Thymus (tissue), 11 donors: ENCODE results near the gene CLSTN1. TPM values are rescaled to one million over a fixed set of nuclear protein-coding genes. Genes with fewer than 3 reads are reported as not detected.

Source experiments
- DNase-seq, 9 donors: peaks; one replicate each; pipeline ENCODE4 v3.0.0-alpha.2; 2013; ENCODE audit warnings: low spot score in 9 of 9, low read depth in 6 of 9, missing footprints in 1 of 9
- H3K27ac ChIP-seq, 2 donors: one replicate each; pipeline ENCODE4 v1.5.1; 2013; ENCODE audit warnings: control low read depth in 1 of 2, low read depth in 1 of 2, low read length in 1 of 2, mild to moderate bottlenecking in 1 of 2, moderate library complexity in 1 of 2
- H3K27me3 ChIP-seq, 2 donors: one replicate each; pipeline ENCODE4 v1.5.1; 2013; ENCODE audit warnings: low read length in 1 of 2; ENCODE audit not compliant: control insufficient read depth in 2 of 2, insufficient read depth in 1 of 2
- H3K36me3 ChIP-seq, 2 donors: one replicate each; pipeline ENCODE4 v1.5.1; 2013; ENCODE audit warnings: low read length in 1 of 2, mild to moderate bottlenecking in 1 of 2, moderate library complexity in 1 of 2; ENCODE audit not compliant: control insufficient read depth in 2 of 2, insufficient read depth in 2 of 2
- H3K4me1 ChIP-seq, 2 donors: one replicate each; pipeline ENCODE4 v1.5.1; 2013; ENCODE audit warnings: low read length in 2 of 2; ENCODE audit not compliant: control insufficient read depth in 2 of 2, insufficient read depth in 2 of 2
- H3K4me3 ChIP-seq, 2 donors: one replicate each; pipeline ENCODE4 v1.5.1; 2013; ENCODE audit warnings: low read length in 2 of 2, control low read depth in 1 of 2, mild to moderate bottlenecking in 1 of 2
- H3K9me3 ChIP-seq, 2 donors: one replicate each; pipeline ENCODE4 v1.5.1; 2013; ENCODE audit warnings: low read length in 1 of 2, mild to moderate bottlenecking in 1 of 2; ENCODE audit not compliant: control insufficient read depth in 2 of 2, insufficient read depth in 1 of 2
- WGBS: extraction: QIAGEN DNeasy Blood & Tissue Kit; methylation state at CpG from one replicate; pipeline ENCODE4 v1.1.7; 2013; 5-methylcytosine and 5-hydroxymethylcytosine counted together
- polyA plus RNA-seq: library from polyadenylated mRNA; stranded (reverse); fragments of 200-250 nt; gene quantifications from one replicate; pipeline ENCODE4 v1.2.3, GENCODE V29; 2013
- total RNA-seq: library from RNA; stranded (reverse); fragments of 120-200 nt; gene quantifications from one replicate; pipeline ENCODE4 v1.2.4, GENCODE V29; 2013
- donor health status: healthy.

The CLSTN1 gene
- total and polyA plus RNA-seq, 2 donors, result 27.0 to 63.1 TPM

DNA sequence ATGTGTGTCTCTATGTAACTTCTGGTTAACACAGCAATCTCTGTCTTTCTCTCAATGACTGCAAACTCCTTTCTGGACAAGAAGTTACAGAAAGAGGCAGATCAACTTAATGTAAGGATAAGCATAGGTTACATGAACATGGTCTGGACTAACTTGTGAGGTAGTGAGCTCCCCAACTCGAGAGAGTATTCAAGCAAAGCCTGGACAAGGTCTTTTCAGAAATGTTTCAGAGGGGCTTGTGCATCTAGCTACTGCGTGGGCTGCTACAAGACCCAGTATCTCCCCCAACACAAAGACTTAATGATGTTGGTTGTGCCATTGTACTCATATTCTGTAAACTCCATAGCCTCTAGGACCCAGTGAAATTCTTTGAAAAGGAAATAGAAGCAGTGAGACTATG lies 23.5 kb upstream of the CLSTN1 start:
- no peak overlapping the region for H3K27ac ChIP-seq
- peaks cover 32 to 95% of the 10 kb centered on the region in 2 donors for H3K4me1 ChIP-seq
- DNase-seq, result no peak
- no peaks in the 10 kb centered on the region for H3K27me3 ChIP-seq
- H3K4me3 ChIP-seq, result no peak overlapping the region
- peaks cover 0 to 2% of the 10 kb centered on the region in 2 donors for H3K36me3 ChIP-seq
- H3K9me3 ChIP-seq, result no peaks in the 10 kb centered on the region
- 97% methylated on average over 2 of the region's 2 CpGs for WGBS

DNA sequence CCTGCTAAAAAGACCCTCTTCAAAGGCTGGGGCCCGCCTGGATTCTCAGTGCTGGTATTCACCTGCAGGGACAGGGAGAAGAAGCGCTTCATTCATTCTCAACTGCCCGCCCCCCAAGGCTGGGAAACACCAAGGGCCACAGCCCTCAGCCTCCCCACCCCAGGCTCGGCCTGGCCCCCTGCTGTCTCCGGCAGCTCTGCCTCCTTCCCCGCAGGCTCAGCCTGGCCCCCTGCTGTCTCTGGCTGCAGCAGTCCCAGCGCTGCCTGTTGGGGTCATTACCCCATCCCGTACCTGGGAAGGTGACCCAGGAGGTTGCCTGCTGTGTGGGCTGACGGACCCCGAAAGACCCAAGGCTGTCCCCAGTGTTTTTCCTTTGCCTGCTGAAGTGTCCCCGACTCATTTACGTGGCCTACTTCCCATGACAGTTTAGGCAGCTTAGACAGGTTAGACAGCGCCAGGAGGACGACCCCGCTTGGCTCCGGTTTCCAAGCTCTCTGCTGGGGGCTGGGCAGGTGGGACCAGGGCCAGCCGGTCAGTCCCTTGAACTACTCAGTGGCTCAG lies 22.9 kb upstream of the CLSTN1 start:
- Histone ChIP-seq H3K9me3 (peaks cover 0 to under 1% of the 10 kb centered on the region in 2 donors), H3K4me3 (no peak overlapping the region), H3K27me3 (no peaks in the 10 kb centered on the region), H3K36me3 (no peaks in the 10 kb centered on the region), H3K27ac (no peak overlapping the region), H3K4me1 (peaks cover 31 to 92% of the 10 kb centered on the region in 2 donors)
- no peak for DNase-seq
- 96% methylated on average over 17 of the region's 17 CpGs for WGBS

DNA sequence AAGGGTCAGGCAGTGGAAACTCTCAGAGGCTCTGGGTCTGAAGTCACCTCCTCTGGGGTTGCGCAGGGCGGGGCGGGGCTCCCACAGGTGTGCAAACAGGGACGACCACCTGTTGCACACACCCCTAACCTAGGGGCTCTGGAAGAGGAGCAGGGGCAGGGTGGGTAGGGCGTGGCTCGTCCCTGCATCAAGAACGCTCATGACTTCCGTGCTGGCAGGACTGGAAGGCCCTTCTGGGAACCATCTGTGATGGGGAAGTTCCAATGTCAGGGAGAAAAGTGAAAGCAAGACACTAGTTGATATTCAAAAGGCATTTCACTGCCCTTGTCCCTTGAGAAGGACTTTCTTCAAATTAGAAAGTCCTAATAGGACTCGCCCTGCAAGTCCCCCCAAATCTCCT lies 22.1 kb upstream of the CLSTN1 start:
- Histone ChIP-seq H3K4me1 (peaks cover 24 to 85% of the 10 kb centered on the region in 2 donors), H3K9me3 (peaks cover 0 to 7% of the 10 kb centered on the region in 2 donors), H3K27me3 (no peaks in the 10 kb centered on the region), H3K4me3 (no peak overlapping the region), H3K36me3 (no peaks in the 10 kb centered on the region), H3K27ac (no peak overlapping the region)
- no peak for DNase-seq
- WGBS, result 90% methylated on average over 9 of the region's 9 CpGs

DNA sequence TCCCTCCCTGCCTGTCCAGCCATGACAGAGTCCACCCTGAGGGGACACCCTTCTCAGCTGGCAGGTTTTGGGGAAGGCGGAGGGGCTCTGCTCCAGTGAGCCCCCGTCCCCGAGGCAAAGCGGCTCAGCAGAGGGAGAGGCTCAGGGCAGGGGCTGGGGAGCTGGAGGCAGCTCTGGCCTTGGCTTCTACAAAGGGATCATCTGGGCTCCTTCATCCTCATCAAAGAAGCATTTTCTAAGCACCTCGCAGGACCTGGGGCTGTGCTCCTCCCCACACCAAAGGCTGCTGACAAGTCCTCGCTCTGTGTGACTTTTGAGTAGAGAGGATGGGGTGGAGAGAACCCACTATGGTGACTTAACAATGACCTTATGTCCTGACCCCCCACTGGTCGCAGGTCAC lies 21.0 kb upstream of the CLSTN1 start:
- DNase-seq, result no peak
- peaks cover 19 to 76% of the 10 kb centered on the region in 2 donors for H3K4me1 ChIP-seq
- no peak overlapping the region for H3K27ac ChIP-seq
- H3K4me3 ChIP-seq, result no peak overlapping the region
- peaks cover 0 to 7% of the 10 kb centered on the region in 2 donors for H3K9me3 ChIP-seq
- no peaks in the 10 kb centered on the region for H3K27me3 ChIP-seq
- 91% methylated on average over 7 of the region's 7 CpGs for WGBS
- H3K36me3 ChIP-seq, result no peaks in the 10 kb centered on the region

DNA sequence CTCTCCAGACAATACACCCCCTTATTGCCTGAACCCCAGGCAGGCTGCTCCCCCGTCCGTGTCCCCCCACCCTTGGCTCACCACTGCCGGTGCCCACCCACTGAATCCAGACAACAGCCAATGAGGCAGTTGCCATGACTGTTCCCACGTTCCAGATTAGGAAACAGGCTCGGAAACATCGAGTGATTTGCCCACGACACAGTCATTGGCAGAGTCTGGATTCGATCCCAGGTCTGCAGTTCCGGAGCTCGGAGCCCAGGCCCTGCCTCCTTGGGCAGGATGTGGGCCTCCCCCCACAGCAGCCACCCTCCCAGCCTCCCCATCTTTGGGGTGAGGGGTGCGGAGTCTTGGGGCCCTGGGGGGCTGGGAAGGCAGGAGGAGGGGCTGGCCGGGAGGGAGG lies 20.3 kb upstream of the CLSTN1 start:
- Histone ChIP-seq H3K4me3 (no peak overlapping the region), H3K36me3 (no peaks in the 10 kb centered on the region), H3K9me3 (peaks cover 0 to 7% of the 10 kb centered on the region in 2 donors), H3K27me3 (no peaks in the 10 kb centered on the region), H3K27ac (no peak overlapping the region), H3K4me1 (peaks cover 13 to 69% of the 10 kb centered on the region in 2 donors)
- no peak for DNase-seq
- WGBS, result 87% methylated on average over 12 of the region's 12 CpGs

DNA sequence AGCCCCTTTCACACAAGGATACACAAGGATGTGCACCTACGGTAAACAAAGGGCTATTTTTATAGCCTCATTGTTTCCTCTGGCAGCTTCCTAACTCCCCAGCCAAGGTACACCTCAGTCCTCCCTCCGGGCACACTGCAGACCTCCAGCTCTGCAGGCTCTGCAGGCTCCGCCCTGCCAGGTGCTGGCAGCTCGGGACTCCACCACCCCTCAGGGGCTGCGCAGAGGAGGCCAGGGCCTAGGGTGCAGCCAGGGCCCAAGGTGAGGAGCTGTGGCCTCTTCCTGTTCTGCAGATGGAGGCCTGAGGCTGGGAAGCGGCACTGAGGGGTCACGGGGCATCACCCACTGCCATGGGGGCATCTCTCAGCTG lies 19.8 kb upstream of the CLSTN1 start:
- H3K4me1 ChIP-seq, result peaks cover 9 to 64% of the 10 kb centered on the region in 2 donors
- DNase-seq, result peak in 1 of 9 donors; percentile 40
- 89% methylated on average over 7 of the region's 7 CpGs for WGBS

DNA sequence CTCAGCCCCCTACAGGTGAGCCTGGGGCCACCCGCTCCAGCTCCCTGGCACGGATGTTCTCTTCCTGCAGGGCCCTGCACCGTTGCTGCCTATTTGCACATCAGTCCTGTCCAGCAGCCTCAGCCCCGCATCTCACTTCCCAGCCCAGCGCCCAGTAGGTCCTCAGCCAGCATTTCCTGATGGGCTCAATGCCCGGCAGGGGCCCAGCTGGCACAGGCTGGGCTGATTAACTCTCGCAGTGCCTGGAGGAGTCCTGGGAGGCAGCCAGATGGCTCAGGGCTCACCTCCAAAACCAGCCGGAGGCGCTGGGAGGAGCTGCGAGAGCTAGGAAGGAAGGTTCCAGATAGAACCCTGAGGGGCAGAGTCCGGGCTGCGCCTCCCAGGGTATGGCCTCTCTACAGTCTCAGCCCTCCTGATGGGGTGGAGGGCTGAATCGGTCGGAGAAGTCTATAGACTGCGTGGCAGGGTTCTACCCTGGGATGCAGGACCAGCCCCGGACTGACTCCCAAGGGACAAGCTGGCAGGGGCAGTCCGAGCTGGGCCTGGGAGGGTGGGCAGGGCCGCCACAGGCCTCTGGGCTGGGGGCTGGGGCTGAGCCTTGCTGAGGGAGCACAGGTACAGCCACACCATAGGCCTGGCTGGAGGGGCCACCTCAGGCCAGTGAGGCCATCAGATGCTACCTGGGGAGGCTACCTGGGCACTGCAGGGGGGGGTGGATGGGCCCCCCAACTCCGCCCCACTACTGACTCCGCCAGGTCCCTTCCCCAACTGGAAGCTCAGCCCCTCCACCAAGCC lies 19.2 kb upstream of the CLSTN1 start:
- H3K4me1 ChIP-seq, result peaks cover 3 to 58% of the 10 kb centered on the region in 2 donors
- H3K27ac ChIP-seq, result no peak overlapping the region
- H3K36me3 ChIP-seq, result no peaks in the 10 kb centered on the region
- H3K4me3 ChIP-seq, result no peak overlapping the region
- DNase-seq, result no peak
- no peaks in the 10 kb centered on the region for H3K27me3 ChIP-seq
- peaks cover 1 to 7% of the 10 kb centered on the region in 2 donors for H3K9me3 ChIP-seq
- 93% methylated on average over 20 of the region's 20 CpGs for WGBS

More for the DNA sequence above, 19.8 kb upstream of the CLSTN1 start:
- Histone ChIP-seq H3K4me3 (no peak overlapping the region), H3K9me3 (peaks cover 1 to 7% of the 10 kb centered on the region in 2 donors), H3K27me3 (no peaks in the 10 kb centered on the region), H3K36me3 (no peaks in the 10 kb centered on the region), H3K27ac (no peak overlapping the region)

DNA sequence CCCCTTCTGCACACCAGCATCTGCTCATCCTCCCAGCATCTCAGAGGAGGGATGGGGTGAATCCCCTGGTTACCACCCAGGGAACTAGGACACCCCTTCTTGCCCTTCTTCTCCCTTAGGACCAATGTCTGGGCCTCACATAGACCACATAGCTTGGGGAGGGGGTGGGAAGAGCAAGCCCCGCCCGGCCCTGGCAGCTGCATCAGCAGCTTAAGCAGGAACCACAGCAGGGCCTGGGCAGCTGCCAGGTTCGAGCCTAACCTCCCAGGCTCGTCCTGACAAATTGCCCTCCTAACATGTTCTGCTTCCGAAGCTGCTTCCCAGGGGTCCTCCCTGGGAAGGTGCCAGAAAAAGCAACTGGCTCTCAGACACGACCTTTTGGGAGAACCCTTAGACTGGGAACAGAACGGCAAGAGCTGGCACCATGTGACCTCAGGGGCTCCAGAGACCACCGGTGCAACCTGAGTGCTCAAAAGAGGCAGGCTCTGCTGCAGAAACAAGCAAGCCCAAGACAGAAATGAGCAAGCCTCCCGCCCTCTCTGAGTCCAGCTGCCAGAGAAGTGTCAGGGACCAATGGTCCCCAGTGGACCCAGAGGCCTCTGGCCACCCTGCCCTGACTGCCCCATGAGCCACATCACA lies 18.4 kb upstream of the CLSTN1 start:
- no peak overlapping the region for H3K4me3 ChIP-seq
- H3K9me3 ChIP-seq, result peaks cover 1 to 7% of the 10 kb centered on the region in 2 donors
- no peaks in the 10 kb centered on the region for H3K27me3 ChIP-seq
- H3K36me3 ChIP-seq, result no peaks in the 10 kb centered on the region
- no peak overlapping the region for H3K27ac ChIP-seq
- peaks cover 3 to 51% of the 10 kb centered on the region in 2 donors for H3K4me1 ChIP-seq
- no peak for DNase-seq
- 77% methylated on average over 9 of the region's 9 CpGs for WGBS

DNA sequence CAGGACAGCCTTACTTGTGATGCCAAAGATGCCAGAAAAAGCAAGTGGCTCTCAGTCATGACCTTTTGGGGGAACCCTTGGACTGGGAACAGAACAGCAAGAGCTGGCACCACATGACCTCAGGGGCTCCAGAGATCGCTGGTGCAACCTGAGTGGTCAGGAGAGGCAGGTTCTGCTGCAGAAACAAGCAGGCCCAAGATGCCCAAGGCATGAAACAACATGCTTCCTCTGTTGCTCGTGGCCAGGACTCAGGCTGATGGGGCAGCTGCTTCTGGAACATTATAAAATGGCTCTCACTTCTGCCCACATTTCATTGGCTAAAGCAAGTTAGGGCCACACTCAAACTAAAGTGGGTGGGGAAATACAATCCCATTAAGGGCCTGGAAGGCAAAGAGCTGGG lies 17.7 kb upstream of the CLSTN1 start:
- WGBS, result 92% methylated on average over 2 of the region's 2 CpGs
- no peak overlapping the region for H3K4me3 ChIP-seq
- no peak for DNase-seq
- peaks cover 3 to 47% of the 10 kb centered on the region in 2 donors for H3K4me1 ChIP-seq
- H3K36me3 ChIP-seq, result no peaks in the 10 kb centered on the region
- H3K27me3 ChIP-seq, result no peaks in the 10 kb centered on the region
- H3K27ac ChIP-seq, result no peak overlapping the region
- H3K9me3 ChIP-seq, result peaks cover 1 to 7% of the 10 kb centered on the region in 2 donors
